ENCODE results near the gene GREB1L.
"Not testable (repeated sequence)": the region's sequence is repeated elsewhere in the genome, so short reads cannot be mapped to it uniquely, and the experiment has no call there.

Gene GREB1L

DNA sequence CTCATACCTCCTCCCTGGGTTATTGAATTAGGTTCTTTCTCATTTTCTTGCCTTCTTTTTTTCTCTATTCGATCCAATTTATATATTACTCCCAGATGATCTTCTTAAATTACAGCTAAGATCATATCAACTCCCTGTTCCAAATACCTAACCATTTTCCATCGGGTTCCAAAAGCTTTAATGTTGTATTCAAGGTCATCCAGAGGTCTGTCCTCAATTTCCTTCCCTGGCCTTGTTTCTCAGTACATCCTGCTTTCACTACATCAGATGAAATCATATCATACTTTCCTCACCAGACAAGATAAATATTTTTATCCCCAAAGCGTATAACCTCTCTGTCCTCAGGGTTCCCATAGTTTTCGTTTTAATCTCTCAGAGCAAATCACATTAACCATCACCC is 36.3 kb upstream of the GREB1L start:
- Histone ChIP-seq H3K27me3 (ENCODE audit: insufficient read depth, poor library complexity, severe bottlenecking) (no peaks in the 10 kb centered on the region), H3K4me3 (replicated peaks; ENCODE audit: insufficient read depth, low read length) (no peak overlapping the region), H3K27ac (replicated peaks) (no peak overlapping the region)
- no peak for DNase-seq (ENCODE audit: low read depth in 1 of 2, low spot score in 1 of 2)
- TF ChIP-seq POLR2AphosphoS5 (IDR thresholded peaks at IDR 0.05; ENCODE audit: low read depth) (no peak), GABPA (IDR thresholded peaks at IDR 0.05; ENCODE audit: low read depth) (no peak)

- H3K4me3 ChIP-seq (replicated peaks; ENCODE audit: insufficient read depth, low read length), result no peak overlapping the region
- H3K27me3 ChIP-seq (ENCODE audit: insufficient read depth, poor library complexity, severe bottlenecking), result no peaks in the 10 kb centered on the region
- H3K27ac ChIP-seq (replicated peaks), result no peak overlapping the region
- DNase-seq (ENCODE audit: low read depth in 1 of 2, low spot score in 1 of 2), result no peak
- TF ChIP-seq GABPA (IDR thresholded peaks at IDR 0.05; ENCODE audit: low read depth), result no peak
- no peak for TF ChIP-seq CTCF (IDR thresholded peaks at IDR 0.05; ENCODE audit: insufficient read depth, low read length)
- no peak for TF ChIP-seq POLR2AphosphoS5 (IDR thresholded peaks at IDR 0.05; ENCODE audit: low read depth)
- TF ChIP-seq, protein P1, sequence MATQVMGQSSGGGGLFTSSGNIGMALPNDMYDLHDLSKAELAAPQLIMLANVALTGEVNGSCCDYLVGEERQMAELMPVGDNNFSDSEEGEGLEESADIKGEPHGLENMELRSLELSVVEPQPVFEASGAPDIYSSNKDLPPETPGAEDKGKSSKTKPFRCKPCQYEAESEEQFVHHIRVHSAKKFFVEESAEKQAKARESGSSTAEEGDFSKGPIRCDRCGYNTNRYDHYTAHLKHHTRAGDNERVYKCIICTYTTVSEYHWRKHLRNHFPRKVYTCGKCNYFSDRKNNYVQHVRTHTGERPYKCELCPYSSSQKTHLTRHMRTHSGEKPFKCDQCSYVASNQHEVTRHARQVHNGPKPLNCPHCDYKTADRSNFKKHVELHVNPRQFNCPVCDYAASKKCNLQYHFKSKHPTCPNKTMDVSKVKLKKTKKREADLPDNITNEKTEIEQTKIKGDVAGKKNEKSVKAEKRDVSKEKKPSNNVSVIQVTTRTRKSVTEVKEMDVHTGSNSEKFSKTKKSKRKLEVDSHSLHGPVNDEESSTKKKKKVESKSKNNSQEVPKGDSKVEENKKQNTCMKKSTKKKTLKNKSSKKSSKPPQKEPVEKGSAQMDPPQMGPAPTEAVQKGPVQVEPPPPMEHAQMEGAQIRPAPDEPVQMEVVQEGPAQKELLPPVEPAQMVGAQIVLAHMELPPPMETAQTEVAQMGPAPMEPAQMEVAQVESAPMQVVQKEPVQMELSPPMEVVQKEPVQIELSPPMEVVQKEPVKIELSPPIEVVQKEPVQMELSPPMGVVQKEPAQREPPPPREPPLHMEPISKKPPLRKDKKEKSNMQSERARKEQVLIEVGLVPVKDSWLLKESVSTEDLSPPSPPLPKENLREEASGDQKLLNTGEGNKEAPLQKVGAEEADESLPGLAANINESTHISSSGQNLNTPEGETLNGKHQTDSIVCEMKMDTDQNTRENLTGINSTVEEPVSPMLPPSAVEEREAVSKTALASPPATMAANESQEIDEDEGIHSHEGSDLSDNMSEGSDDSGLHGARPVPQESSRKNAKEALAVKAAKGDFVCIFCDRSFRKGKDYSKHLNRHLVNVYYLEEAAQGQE (IDR thresholded peaks at IDR 0.05; ENCODE audit: insufficient replicate concordance, low read depth), result no peak
- no peak for TF ChIP-seq SPI1 (IDR thresholded peaks at IDR 0.05; ENCODE audit: borderline replicate concordance, low read depth)
Measured at GRCh38 chr18:21210278-21210677, 31.8 kb upstream of the GREB1L start.

DNA sequence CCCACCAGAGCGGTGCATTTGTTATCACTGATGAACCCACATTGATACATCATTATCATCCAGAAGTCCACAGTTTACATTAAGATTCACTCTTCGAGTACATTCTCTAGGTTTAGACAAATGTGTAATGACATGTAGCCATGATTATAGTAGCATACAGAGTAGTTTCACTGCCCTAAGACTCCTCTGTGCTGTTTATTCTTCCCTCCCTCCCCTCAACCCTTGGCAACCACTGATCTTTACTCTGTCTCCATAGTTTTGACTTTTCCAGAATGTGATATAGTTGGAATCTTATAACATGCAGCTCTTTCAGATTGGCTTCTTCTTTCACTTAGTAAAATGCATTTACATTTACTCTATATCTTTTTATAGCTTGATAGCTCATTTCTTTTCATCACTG is 31.2 kb upstream of the GREB1L start:
- Histone ChIP-seq H3K4me3 (replicated peaks; ENCODE audit: insufficient read depth, low read length) (no peak overlapping the region), H3K27ac (replicated peaks) (no peak overlapping the region), H3K27me3 (ENCODE audit: insufficient read depth, poor library complexity, severe bottlenecking) (no peaks in the 10 kb centered on the region)
- DNase-seq (ENCODE audit: low read depth in 1 of 2, low spot score in 1 of 2), result no peak
- TF ChIP-seq CTCF (IDR thresholded peaks at IDR 0.05; ENCODE audit: insufficient read depth, low read length) (no peak), POLR2AphosphoS5 (IDR thresholded peaks at IDR 0.05; ENCODE audit: low read depth) (no peak), SPI1 (IDR thresholded peaks at IDR 0.05; ENCODE audit: borderline replicate concordance, low read depth) (no peak), GABPA (IDR thresholded peaks at IDR 0.05; ENCODE audit: low read depth) (no peak)
- TF ChIP-seq, protein P1 (IDR thresholded peaks at IDR 0.05; ENCODE audit: insufficient replicate concordance, low read depth), result no peak

DNA sequence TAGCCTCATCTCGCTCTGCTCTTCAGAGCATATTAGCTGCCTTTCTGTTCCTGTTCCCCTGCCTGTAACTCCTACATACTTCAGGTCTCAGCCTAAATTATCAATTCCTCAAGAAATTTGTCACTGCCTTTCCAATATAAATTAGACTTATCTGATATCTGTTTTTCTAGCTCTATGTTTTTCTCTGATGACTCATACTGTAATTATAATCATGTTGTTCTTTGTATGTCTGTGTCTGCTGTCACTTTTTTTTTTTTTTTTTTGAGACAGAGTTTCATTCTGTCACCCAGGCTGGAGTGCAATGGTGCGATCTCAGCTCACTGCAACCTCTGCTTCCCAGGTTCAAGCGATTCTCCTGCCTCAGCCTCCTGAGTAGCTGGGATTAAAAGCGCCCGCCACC is 27.6 kb upstream of the GREB1L start:
- not testable (repeated sequence) for H3K27me3 ChIP-seq (ENCODE audit: insufficient read depth, poor library complexity, severe bottlenecking); DNase-seq (ENCODE audit: low read depth in 1 of 2, low spot score in 1 of 2); H3K4me3 ChIP-seq (replicated peaks; ENCODE audit: insufficient read depth, low read length); H3K27ac ChIP-seq (replicated peaks)

GRCh38 chr18:21215490-21215889 is 26.5 kb upstream of the GREB1L start:
- no peak overlapping the region for H3K4me3 ChIP-seq (replicated peaks; ENCODE audit: insufficient read depth, low read length)
- no peaks in the 10 kb centered on the region for H3K27me3 ChIP-seq (ENCODE audit: insufficient read depth, poor library complexity, severe bottlenecking)
- TF ChIP-seq, protein P1 (IDR thresholded peaks at IDR 0.05; ENCODE audit: insufficient replicate concordance, low read depth), result no peak
- no peak for TF ChIP-seq CTCF (IDR thresholded peaks at IDR 0.05; ENCODE audit: insufficient read depth, low read length)
- no peak for TF ChIP-seq POLR2AphosphoS5 (IDR thresholded peaks at IDR 0.05; ENCODE audit: low read depth)
- DNase-seq (ENCODE audit: low read depth in 1 of 2, low spot score in 1 of 2), result no peak
- no peak overlapping the region for H3K27ac ChIP-seq (replicated peaks)

Measured in HL-60 (cell line).